ENCODE results near the gene LGR5. TPM values are rescaled to one million over a fixed set of nuclear protein-coding genes. Genes with fewer than 3 reads are reported as not detected.

The LGR5 gene
- total RNA-seq (2014; rRNA removed) (0.04 and 0.46 TPM in 2 replicates), Bru-seq, nascent RNA (percentile 20 among the genes with signal in this experiment), BruChase-seq, experiment 1, labeled RNA remaining after a 6-hour chase (percentile 13 among the genes with signal in this experiment), BruChase-seq, experiment 2, labeled RNA remaining after a 2-hour chase (percentile 17 among the genes with signal in this experiment)
- long read RNA-seq = 0 reads

- Histone ChIP-seq H4K20me1 (ENCODE audit: low read length) (no peaks in the 10 kb centered on the region), H3K9me3 (ENCODE audit: low read length) (0 out of 2 replicates have a peak, but pooled peaks cover 2% of the 10 kb centered on the region), H2AFZ (ENCODE audit: low read length) (peak within 1 kb of the TSS; percentile 78), H3K27ac (ENCODE audit: low read length) (no peak within 1 kb of the TSS), H3K4me1 (ENCODE audit: insufficient read depth, low read length) (peaks cover 18% of the 10 kb centered on the region), H3K4me2 (ENCODE audit: low read length) (peak within 1 kb of the TSS; percentile 85), H3K4me3 (ENCODE audit: low read length) (peak within 1 kb of the TSS; percentile 66), H3K36me3 (ENCODE audit: low read depth, low read length) (no peaks in the 10 kb centered on the region), H3K79me2 (ENCODE audit: low read length) (no peaks in the 10 kb centered on the region), H3F3A (ENCODE audit: low read length, unreplicated experiment) (no peaks in the 10 kb centered on the region), H3K9me2 (replicated peaks; ENCODE audit: low read length) (no peaks in the 10 kb centered on the region), H3K9ac (ENCODE audit: low read length) (no peak within 1 kb of the TSS), H3K27me3 (ENCODE audit: low read length) (peaks cover 66% of the 10 kb centered on the region)
- TF ChIP-seq EZH2phosphoT487 (IDR thresholded peaks at IDR 0.05; ENCODE audit: borderline replicate concordance, low read length) = peak; percentile 35; the same call in 1 of the 2 replicates
- no peak for TF ChIP-seq EZH2 (IDR thresholded peaks at IDR 0.05; ENCODE audit: low read length, unreplicated experiment)
- no peak for TF ChIP-seq CTCF (conservative IDR thresholded peaks at IDR 0.05; ENCODE audit: low read depth, low read length)
- DNase-seq = peak; percentile 15
- peak; percentile 67 for ATAC-seq
- intact Hi-C loops (cut with micrococcal nuclease) = no loop called here
- no TSS peak for BruUV-seq (replicated peaks)
- ChIA-PET CTCF (interaction anchor here (0.5 kb wide), 1 partner anchor 64 kb away, joined by 3 read pairs; no protein-coding TSS in a partner anchor), POLR2A (ENCODE audit: unreplicated experiment) (no interaction called here)
These were observed at the start of gene LGR5 for GRCh38 chr12:71439613-71440344. TSS of gene LGR5 (plus strand) at chr12:71439798. CDS start at chr12:71440081, 283 bp downstream.

GRCh38 chr12:71392521-71393145, 47.0 kb upstream of the LGR5 start:
- H3K79me2 ChIP-seq (ENCODE audit: low read length) = no peaks in the 10 kb centered on the region
- H3F3A ChIP-seq (ENCODE audit: low read length, unreplicated experiment) = no peaks in the 10 kb centered on the region
- CTCF ChIA-PET = interaction anchor here (0.6 to 1.3 kb wide), 4 partner anchors 82 to 267 kb away, joined by 3 to 4 read pairs (median 4); no protein-coding TSS in a partner anchor
- H3K4me2 ChIP-seq (ENCODE audit: low read length) = no peak overlapping the region
- H3K9me3 ChIP-seq (ENCODE audit: low read length) = no peaks in the 10 kb centered on the region
- ATAC-seq (peak; percentile 84), DNase-seq (peak; percentile 84)
- H2AFZ ChIP-seq (ENCODE audit: low read length) = no peak overlapping the region
- no peak overlapping the region for H3K27ac ChIP-seq (ENCODE audit: low read length)
- intact Hi-C loops (cut with micrococcal nuclease) = loop anchor here (1.0 to 2.0 kb wide), 2 partner anchors 175 to 268 kb away; no protein-coding TSS in a partner anchor
- TF ChIP-seq CTCF (conservative IDR thresholded peaks at IDR 0.05; ENCODE audit: low read depth, low read length) = peak; percentile 87
- TF ChIP-seq EZH2phosphoT487 (IDR thresholded peaks at IDR 0.05; ENCODE audit: borderline replicate concordance, low read length) = no peak
- TF ChIP-seq EZH2 (IDR thresholded peaks at IDR 0.05; ENCODE audit: low read length, unreplicated experiment) = no peak
- no peak overlapping the region for H3K9ac ChIP-seq (ENCODE audit: low read length)
- H3K9me2 ChIP-seq (replicated peaks; ENCODE audit: low read length) = no peaks in the 10 kb centered on the region
- no peaks in the 10 kb centered on the region for H3K36me3 ChIP-seq (ENCODE audit: low read depth, low read length)
- H3K4me1 ChIP-seq (ENCODE audit: insufficient read depth, low read length) = peaks cover 14% of the 10 kb centered on the region
- H3K27me3 ChIP-seq (ENCODE audit: low read length) = no peaks in the 10 kb centered on the region
- no peak overlapping the region for H3K4me3 ChIP-seq (ENCODE audit: low read length)
- H4K20me1 ChIP-seq (ENCODE audit: low read length) = no peaks in the 10 kb centered on the region
- BruUV-seq (replicated peaks) = no TSS peak
- POLR2A ChIA-PET (ENCODE audit: unreplicated experiment) = no interaction called here

All from PC-3 (cell line).